HG02885 (cell line): Measurements from ENCODE around the gene BLACAT1.
"Not testable (repeated sequence)": the region's sequence is repeated elsewhere in the genome, so short reads cannot be mapped to it uniquely, and the experiment has no call there.

ENCODE experiments used
- ATAC-seq: cut with Tn5 transposase; IDR thresholded peaks from one replicate; pipeline ENCODE4 v1.9.1; 2021; ENCODE audit warnings: mild to moderate bottlenecking; ENCODE audit not compliant: unreplicated experiment, poor library complexity

The BLACAT1 gene

GRCh38 chr1:205422993-205423642 is 32.7 kb downstream of the BLACAT1 start:
- ATAC-seq = no peak

- no peak for ATAC-seq
These were observed 34.0 kb downstream of the BLACAT1 start, which contains the start of gene LEMD1 for GRCh38 chr1:205421798-205422197. LEMD1 (minus strand) TSS chr1:205422056; CDS start chr1:205420536, 1,520 bp downstream.

- no peak for ATAC-seq
These were observed 34.9 kb downstream of the BLACAT1 start for GRCh38 chr1:205420938-205421337.

GRCh38 chr1:205417870-205418635 is 37.8 kb downstream of the BLACAT1 start:
- no peak for ATAC-seq

- no peak for ATAC-seq
These were observed 39.5 kb downstream of the BLACAT1 start for GRCh38 chr1:205416322-205416721.

- no peak for ATAC-seq
These were observed 45.1 kb downstream of the BLACAT1 start for GRCh38 chr1:205410581-205411298.

- ATAC-seq = no peak
These were observed 47.9 kb downstream of the BLACAT1 start for GRCh38 chr1:205407970-205408369.

- not testable (repeated sequence) for ATAC-seq
These were observed 49.6 kb downstream of the BLACAT1 start for GRCh38 chr1:205406252-205406651.
